ENCODE data around the gene EIF5. TPM values are rescaled to one million over a fixed set of nuclear protein-coding genes. Genes with fewer than 3 reads are reported as not detected.

Gene EIF5
- total RNA-seq, 4 donors from 2014 or later = 128 to 226 (median 160) TPM

GRCh38 chr14:103310576-103311095 lies 23.4 kb upstream of the EIF5 start:
- Histone ChIP-seq H3K27me3 (no peaks in the 10 kb centered on the region), H3K4me1 (no peaks in the 10 kb centered on the region), H3K4me3 (no peak overlapping the region), H3K27ac (no peak overlapping the region), H3K9me3 (no peaks in the 10 kb centered on the region), H3K36me3 (no peaks in the 10 kb centered on the region)
- TF ChIP-seq, protein P1, sequence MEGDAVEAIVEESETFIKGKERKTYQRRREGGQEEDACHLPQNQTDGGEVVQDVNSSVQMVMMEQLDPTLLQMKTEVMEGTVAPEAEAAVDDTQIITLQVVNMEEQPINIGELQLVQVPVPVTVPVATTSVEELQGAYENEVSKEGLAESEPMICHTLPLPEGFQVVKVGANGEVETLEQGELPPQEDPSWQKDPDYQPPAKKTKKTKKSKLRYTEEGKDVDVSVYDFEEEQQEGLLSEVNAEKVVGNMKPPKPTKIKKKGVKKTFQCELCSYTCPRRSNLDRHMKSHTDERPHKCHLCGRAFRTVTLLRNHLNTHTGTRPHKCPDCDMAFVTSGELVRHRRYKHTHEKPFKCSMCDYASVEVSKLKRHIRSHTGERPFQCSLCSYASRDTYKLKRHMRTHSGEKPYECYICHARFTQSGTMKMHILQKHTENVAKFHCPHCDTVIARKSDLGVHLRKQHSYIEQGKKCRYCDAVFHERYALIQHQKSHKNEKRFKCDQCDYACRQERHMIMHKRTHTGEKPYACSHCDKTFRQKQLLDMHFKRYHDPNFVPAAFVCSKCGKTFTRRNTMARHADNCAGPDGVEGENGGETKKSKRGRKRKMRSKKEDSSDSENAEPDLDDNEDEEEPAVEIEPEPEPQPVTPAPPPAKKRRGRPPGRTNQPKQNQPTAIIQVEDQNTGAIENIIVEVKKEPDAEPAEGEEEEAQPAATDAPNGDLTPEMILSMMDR (IDR thresholded peaks at IDR 0.05) = no peak
- no peak for TF ChIP-seq POLR2A (IDR thresholded peaks at IDR 0.05)
- 72 to 81% methylated on average over 12 of the region's 12 CpGs for WGBS, 2 donors
- DNase-seq (ENCODE audit: low spot score in 2 of 2) = no peak

DNA sequence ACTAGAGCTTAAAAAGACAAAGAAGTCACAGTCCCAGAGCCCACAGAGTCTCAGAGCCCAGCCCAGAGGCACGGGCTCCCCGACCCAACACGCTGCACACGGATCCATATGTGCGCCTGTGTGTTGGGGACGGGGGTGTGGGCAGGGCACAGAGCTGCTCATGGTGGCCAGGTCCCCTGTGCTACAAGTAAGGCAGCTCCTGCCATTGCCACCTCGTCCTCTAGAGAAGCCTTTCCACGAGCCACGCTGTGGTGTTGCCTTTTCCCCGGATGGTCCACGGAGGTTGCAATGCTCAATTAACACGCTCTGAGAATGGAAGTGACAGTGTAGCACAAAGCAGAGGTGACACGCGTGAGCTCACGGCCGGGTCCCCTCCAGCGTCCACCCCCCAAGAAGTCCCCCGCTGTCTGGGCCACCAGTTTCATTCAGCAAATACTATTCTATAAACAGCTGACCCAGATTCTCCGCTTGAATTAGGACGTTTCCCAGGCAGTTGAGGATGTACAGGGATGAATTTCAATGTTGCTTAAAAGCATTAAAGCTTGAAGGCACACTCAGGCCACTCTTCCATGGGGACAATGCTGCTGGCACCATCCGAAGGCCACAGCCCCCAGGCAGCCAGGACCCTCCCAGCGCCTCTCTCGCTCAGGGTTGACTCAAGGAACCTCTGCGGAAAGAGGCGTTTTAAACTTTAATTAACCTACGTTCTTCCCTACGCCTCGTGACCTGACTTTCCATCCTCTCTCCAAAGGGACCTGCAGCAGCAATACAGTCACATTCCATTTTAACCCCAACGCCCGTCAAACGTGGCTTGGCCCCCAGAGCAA lies 22.7 kb upstream of the EIF5 start:
- no peaks in the 10 kb centered on the region for H3K36me3 ChIP-seq
- H3K4me1 ChIP-seq = no peaks in the 10 kb centered on the region
- no peaks in the 10 kb centered on the region for H3K9me3 ChIP-seq
- no peak overlapping the region for H3K27ac ChIP-seq
- 83 to 86% methylated on average over 28 to 31 of the region's 31 CpGs for WGBS, 2 donors
- H3K4me3 ChIP-seq = no peak overlapping the region
- TF ChIP-seq EP300 (IDR thresholded peaks at IDR 0.05) (no peak), POLR2A (IDR thresholded peaks at IDR 0.05) (no peak)
- TF ChIP-seq, protein P1 (IDR thresholded peaks at IDR 0.05) = no peak
- H3K27me3 ChIP-seq = no peaks in the 10 kb centered on the region
- DNase-seq (ENCODE audit: low spot score in 2 of 2) = no peak

DNA sequence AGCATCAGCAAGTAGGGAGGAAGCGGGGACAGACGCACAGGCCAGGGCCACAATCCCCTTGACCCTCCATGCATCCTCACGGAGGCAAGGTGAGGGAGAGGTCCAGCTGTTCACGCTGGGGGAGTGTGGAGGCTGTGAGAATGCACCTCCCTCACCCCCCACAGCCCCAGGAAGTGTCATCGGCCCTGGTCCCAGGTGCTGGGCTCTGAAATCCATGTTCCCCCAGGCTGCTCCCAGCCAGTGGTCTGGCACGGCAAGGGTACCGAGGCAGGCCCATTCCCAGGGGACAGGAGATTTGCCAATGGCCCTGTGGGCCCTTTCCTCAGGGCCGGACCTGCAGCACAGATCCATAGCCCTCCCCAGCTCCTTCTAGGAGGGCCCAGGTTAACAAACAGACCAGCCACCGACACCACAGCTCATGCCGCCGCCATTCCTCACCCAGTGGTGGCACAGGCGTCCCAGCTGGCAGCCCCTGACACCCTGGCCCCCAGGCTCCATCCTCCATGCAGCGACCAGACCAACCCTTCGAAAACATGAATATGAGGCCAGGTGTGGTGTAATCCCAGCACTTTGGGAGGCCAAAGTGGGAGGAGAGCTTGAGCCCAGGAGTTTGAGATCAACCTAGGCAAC lies 21.9 kb upstream of the EIF5 start:
- TF ChIP-seq POLR2A (IDR thresholded peaks at IDR 0.05) (no peak), EP300 (IDR thresholded peaks at IDR 0.05) (no peak)
- TF ChIP-seq, protein P1 (IDR thresholded peaks at IDR 0.05) = no peak
- no peak for DNase-seq (ENCODE audit: low spot score in 2 of 2)
- no peaks in the 10 kb centered on the region for H3K4me1 ChIP-seq
- WGBS, 2 donors = 89 to 92% methylated on average over 11 to 13 of the region's 14 CpGs
- no peak overlapping the region for H3K27ac ChIP-seq
- no peaks in the 10 kb centered on the region for H3K9me3 ChIP-seq
- no peaks in the 10 kb centered on the region for H3K36me3 ChIP-seq
- H3K27me3 ChIP-seq = peaks cover 0 to 4% of the 10 kb centered on the region in 2 donors
- no peak overlapping the region for H3K4me3 ChIP-seq

DNA sequence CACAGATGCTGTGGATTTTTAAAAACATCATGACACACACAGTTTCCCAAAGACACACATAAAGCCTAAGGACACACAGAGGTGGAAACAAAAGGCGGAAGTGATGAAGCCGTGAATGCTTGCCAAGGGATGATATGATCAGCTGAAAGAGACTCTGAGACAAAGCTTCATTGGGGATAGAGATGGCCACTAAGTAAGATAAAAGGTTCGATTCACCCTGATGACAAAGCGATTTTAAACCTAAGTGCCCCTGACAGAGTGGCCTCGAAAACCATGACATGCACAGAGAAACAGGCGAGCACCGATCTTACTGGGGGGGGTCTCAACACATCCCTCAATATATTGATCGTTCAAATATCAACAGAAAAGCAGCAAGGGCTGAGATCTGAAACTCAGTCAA lies 20.3 kb upstream of the EIF5 start:
- Histone ChIP-seq H3K27me3 (peaks cover 0 to 14% of the 10 kb centered on the region in 2 donors), H3K36me3 (no peaks in the 10 kb centered on the region), H3K4me3 (no peak overlapping the region), H3K9me3 (no peaks in the 10 kb centered on the region), H3K27ac (no peak overlapping the region), H3K4me1 (no peaks in the 10 kb centered on the region)
- no peak for TF ChIP-seq EP300 (IDR thresholded peaks at IDR 0.05)
- no peak for TF ChIP-seq POLR2A (IDR thresholded peaks at IDR 0.05)
- TF ChIP-seq, protein P1 (IDR thresholded peaks at IDR 0.05) = no peak
- DNase-seq (ENCODE audit: low spot score in 2 of 2) = no peak
- WGBS, 2 donors = 72 to 82% methylated on average over 8 of the region's 8 CpGs
